Activated gamma-delta T cell (primary cell): ENCODE results near the gene ZG16B.

Experiments used
- DNase-seq: peaks from one replicate; lab custom pipeline; 2025; lab: John Stamatoyannopoulos, UW

ZG16B gene

GRCh38 chr16:2867987-2868789 is 38.1 kb downstream of the ZG16B start:
- DNase-seq = peak; percentile 94

- DNase-seq = no peak
Observed at GRCh38 chr16:2871926-2872325, 41.8 kb downstream of the ZG16B start.

- no peak for DNase-seq
Observed at GRCh38 chr16:2874032-2874911, 44.2 kb downstream of the ZG16B start.

GRCh38 chr16:2874912-2875362 is 44.8 kb downstream of the ZG16B start:
- peak; percentile 52 for DNase-seq

GRCh38 chr16:2879854-2880508 is 49.9 kb downstream of the ZG16B start:
- no peak for DNase-seq
